ENCODE measurements around the gene SH3GL1. TPM values are rescaled to one million over a fixed set of nuclear protein-coding genes. Genes with fewer than 3 reads are reported as not detected.
A peak's percentile ranks its signal among the peaks of the same experiment; 100 is the strongest.

Gene SH3GL1
- polyA plus RNA-seq, 1 experiment = 89.4 TPM

GRCh38 chr19:4396949-4397783 is 3.2 kb downstream of the SH3GL1 start:
- DNase-seq (ENCODE audit: low read depth) = no peak
- no peak for TF ChIP-seq CTCF (IDR thresholded peaks at IDR 0.05; ENCODE audit: insufficient read depth, low read depth, low read length)
- ChIA-PET CTCF (no interaction called here), POLR2A (no interaction called here)
- Histone ChIP-seq H3K4me3 (ENCODE audit: low read depth, low read length) (no peak overlapping the region), H3K27me3 (ENCODE audit: control insufficient read depth, insufficient read depth, low read length) (no peaks in the 10 kb centered on the region), H3K36me3 (ENCODE audit: control insufficient read depth, insufficient read depth, low read length) (peaks cover 4% of the 10 kb centered on the region; the same call in 1 of the 2 replicates)

- no peak overlapping the region for H3K4me3 ChIP-seq (ENCODE audit: low read depth, low read length)
- peaks cover 4% of the 10 kb centered on the region; the same call in 1 of the 2 replicates for H3K36me3 ChIP-seq (ENCODE audit: control insufficient read depth, insufficient read depth, low read length)
- POLR2A ChIA-PET = interaction anchor here (0.6 to 0.7 kb wide), 2 partner anchors 24 to 89 kb away, joined by 20 to 24 read pairs; partner anchors contain the start of gene FSD1
- no peaks in the 10 kb centered on the region for H3K27me3 ChIP-seq (ENCODE audit: control insufficient read depth, insufficient read depth, low read length)
- DNase-seq (ENCODE audit: low read depth) = no peak
- no peak for TF ChIP-seq CTCF (IDR thresholded peaks at IDR 0.05; ENCODE audit: insufficient read depth, low read depth, low read length)
- CTCF ChIA-PET = interaction anchor here (0.8 to 2.7 kb wide), 6 partner anchors 8 to 127 kb away, joined by 3 to 11 read pairs (median 3); partner anchors contain the start of gene CHAF1A
Measured at GRCh38 chr19:4393947-4394590, 6.3 kb downstream of the SH3GL1 start.

GRCh38 chr19:4391701-4392483 is 8.5 kb downstream of the SH3GL1 start:
- POLR2A ChIA-PET = no interaction called here
- CTCF ChIA-PET = interaction anchor here (0.8 to 3.4 kb wide), 6 partner anchors 9 to 63 kb away, joined by 3 to 21 read pairs (median 5); partner anchors contain the start of genes CHAF1A and SH3GL1
- TF ChIP-seq CTCF (IDR thresholded peaks at IDR 0.05; ENCODE audit: insufficient read depth, low read depth, low read length) = no peak
- Histone ChIP-seq H3K27me3 (ENCODE audit: control insufficient read depth, insufficient read depth, low read length) (no peaks in the 10 kb centered on the region), H3K36me3 (ENCODE audit: control insufficient read depth, insufficient read depth, low read length) (peaks cover 4% of the 10 kb centered on the region), H3K4me3 (ENCODE audit: low read depth, low read length) (no peak overlapping the region)
- peak; percentile 70 for DNase-seq (ENCODE audit: low read depth)

GRCh38 chr19:4391306-4391693 is 9.0 kb downstream of the SH3GL1 start:
- H3K4me3 ChIP-seq (ENCODE audit: low read depth, low read length) = no peak overlapping the region
- H3K27me3 ChIP-seq (ENCODE audit: control insufficient read depth, insufficient read depth, low read length) = no peaks in the 10 kb centered on the region
- TF ChIP-seq CTCF (IDR thresholded peaks at IDR 0.05; ENCODE audit: insufficient read depth, low read depth, low read length) = no peak
- ChIA-PET POLR2A (no interaction called here), CTCF (interaction anchor here (0.8 to 3.4 kb wide), 5 partner anchors 9 to 38 kb away, joined by 3 to 21 read pairs (median 6); partner anchors contain the start of genes CHAF1A and SH3GL1)
- peaks cover 4% of the 10 kb centered on the region for H3K36me3 ChIP-seq (ENCODE audit: control insufficient read depth, insufficient read depth, low read length)
- no peak for DNase-seq (ENCODE audit: low read depth)

All from BJ (cell line).